A549 (cell line): ENCODE results near the gene FOSL2.

Experiments used
- CTCF ChIP-seq: fragments of >200 bp; sonication (Bioruptor Twin); formaldehyde crosslinking; IDR thresholded peaks from 3 replicates; pipeline ENCODE4 v1.5.1; 2016
- FOSL2 ChIP-seq, 2 experiments: fragments of 450-650 bp in 1 of 2; fragments of >200 bp in 1 of 2; sonication (Bioruptor Twin) in 1 of 2; formaldehyde crosslinking; IDR thresholded peaks; 2 replicates each; pipeline versions ENCODE4 v1.5.0 to v1.6.1; 2016 to 2020; ENCODE audit warnings: mild to moderate bottlenecking in 1 of 2, moderate library complexity in 1 of 2
- HDAC2 ChIP-seq: fragments of 200-600 bp; sonication (generic); IDR thresholded peaks from 2 replicates; pipeline ENCODE4 v1.6.1; 2016
- HMGXB4 ChIP-seq: fragments of 250-450 bp; sonication (Bioruptor Pico); IDR thresholded peaks from 2 replicates; pipeline ENCODE4 v1.5.0; 2021; ENCODE audit warnings: mild to moderate bottlenecking, moderate library complexity, borderline replicate concordance
- JUN ChIP-seq, 2 experiments: fragments of >200 bp; sonication (Bioruptor Twin); formaldehyde crosslinking; IDR thresholded peaks; 2 replicates in 1 of 2; 3 replicates in 1 of 2; pipeline ENCODE4 v1.6.1; 2016 to 2017
- MYC ChIP-seq: IDR thresholded peaks from 2 replicates; pipeline ENCODE4 v1.6.1; 2012; ENCODE audit warnings: mild to moderate bottlenecking, inconsistent platforms, low read length, improper control_type of control experiment, borderline replicate concordance
- NR3C1 ChIP-seq: fragments of >200 bp; sonication (Bioruptor Twin); formaldehyde crosslinking; IDR thresholded peaks from 3 replicates; pipeline ENCODE4 v1.6.1; 2017
- RCOR1 ChIP-seq: fragments of 150-350 bp; IDR thresholded peaks from 2 replicates; pipeline ENCODE4 v1.6.1; 2014; ENCODE audit warnings: antibody characterized with exemption, low read length, low read depth
- REST ChIP-seq: fragments of 200-600 bp; sonication (generic); IDR thresholded peaks from 2 replicates; pipeline ENCODE4 v1.6.1; 2016; ENCODE audit warnings: antibody characterized with exemption, mild to moderate bottlenecking, moderate library complexity
- ZNF302 ChIP-seq: fragments of 250-450 bp; sonication (Bioruptor Pico); IDR thresholded peaks from 2 replicates; pipeline ENCODE4 v1.9.0; 2021; ENCODE audit warnings: inconsistent platforms, mild to moderate bottlenecking, moderate library complexity

GRCh38 chr2:28392297-28393113, at the start of gene FOSL2:
- TF ChIP-seq CTCF (no peak; the same call in 2 of the 3 replicates), JUN (IDR thresholded peaks at IDR 0.05) (peak; percentile 63 to 98), FOSL2 (IDR thresholded peaks at IDR 0.05) (peak; percentile 89), FOSL2 (CRISPR knock-in tag; IDR thresholded peaks at IDR 0.05) (peak; percentile 99), HMGXB4 (peak; percentile 21; the same call in 1 of the 2 replicates), RCOR1 (0 out of 2 replicates have a peak, but pooled peaks have one; percentile 29), MYC (peak; percentile 97; the same call in 1 of the 2 replicates), HDAC2 (no peak), ZNF302 (no peak), REST (no peak; the same call in none of the 2 replicates), NR3C1 (no peak)
